T-helper 2 cell treated with Interferon-gamma antibody and Interleukin-4, amounts not matched to agents 5 μg/mL and 100 μg/mL, for 36 hours (primary cell): Measurements from ENCODE around the gene CYS1.
"Not testable (repeated sequence)": the region's sequence is repeated elsewhere in the genome, so short reads cannot be mapped to it uniquely, and the experiment has no call there.

ENCODE experiments used
- DNase-seq: peaks from one replicate; pipeline ENCODE4 v3.0.0; 2021; ENCODE audit warnings: low spot score
- H3K27ac Mint-ChIP-seq: one replicate; pipeline ENCODE4 v1.8.0; 2021; ENCODE audit warnings: mild to moderate bottlenecking, mixed read lengths
- H3K27me3 Mint-ChIP-seq: one replicate; pipeline ENCODE4 v1.8.0; 2021; ENCODE audit warnings: low read depth, mixed read lengths
- H3K36me3 Mint-ChIP-seq: one replicate; pipeline ENCODE4 v1.8.0; 2021; ENCODE audit warnings: low read depth, mixed read lengths
- H3K4me1 Mint-ChIP-seq: one replicate; pipeline ENCODE4 v1.8.0; 2021; ENCODE audit warnings: low read depth, mixed read lengths
- H3K4me3 Mint-ChIP-seq: one replicate; pipeline ENCODE4 v1.8.0; 2022; ENCODE audit warnings: mild to moderate bottlenecking, moderate library complexity, mixed read lengths
- H3K9me3 Mint-ChIP-seq: one replicate; pipeline ENCODE4 v1.8.0; 2021; ENCODE audit warnings: mixed read lengths

The CYS1 gene

GRCh38 chr2:10109311-10109710 is 29.1 kb upstream of the CYS1 start:
- Mint-ChIP-seq H3K9me3 (no peaks in the 10 kb centered on the region), H3K27ac (no peak overlapping the region), H3K4me1 (peaks cover 4% of the 10 kb centered on the region), H3K36me3 (no peaks in the 10 kb centered on the region), H3K27me3 (peaks cover 3% of the 10 kb centered on the region), H3K4me3 (no peak overlapping the region)
- DNase-seq, result no peak

- H3K36me3 Mint-ChIP-seq, DNase-seq: not testable (repeated sequence)
Observed at GRCh38 chr2:10104906-10105305, 24.7 kb upstream of the CYS1 start.

GRCh38 chr2:10103179-10103578 is 23.0 kb upstream of the CYS1 start:
- H3K4me1 Mint-ChIP-seq, result no peaks in the 10 kb centered on the region
- H3K9me3 Mint-ChIP-seq, result no peaks in the 10 kb centered on the region
- no peak for DNase-seq
- peaks cover 13% of the 10 kb centered on the region for H3K27me3 Mint-ChIP-seq
- no peaks in the 10 kb centered on the region for H3K36me3 Mint-ChIP-seq
- H3K27ac Mint-ChIP-seq, result no peak overlapping the region
- no peak overlapping the region for H3K4me3 Mint-ChIP-seq

More at GRCh38 chr2:10104906-10105305, 24.7 kb upstream of the CYS1 start:
- H3K4me3 Mint-ChIP-seq, H3K9me3 Mint-ChIP-seq, H3K27ac Mint-ChIP-seq, H3K4me1 Mint-ChIP-seq: not testable (repeated sequence)
- H3K27me3 Mint-ChIP-seq, result peaks cover 12% of the 10 kb centered on the region

- H3K27ac Mint-ChIP-seq, result no peak overlapping the region
- no peak overlapping the region for H3K4me3 Mint-ChIP-seq
- peaks cover 20% of the 10 kb centered on the region for H3K27me3 Mint-ChIP-seq
- no peaks in the 10 kb centered on the region for H3K36me3 Mint-ChIP-seq
- no peak for DNase-seq
- peaks cover 3% of the 10 kb centered on the region for H3K4me1 Mint-ChIP-seq
- no peaks in the 10 kb centered on the region for H3K9me3 Mint-ChIP-seq
Observed at GRCh38 chr2:10101491-10101890, 21.3 kb upstream of the CYS1 start.

- DNase-seq, result peak; percentile 28
Observed at GRCh38 chr2:10097352-10098148, 17.3 kb upstream of the CYS1 start.

GRCh38 chr2:10096641-10097040 is 16.4 kb upstream of the CYS1 start:
- Mint-ChIP-seq H3K4me1 (peaks cover 11% of the 10 kb centered on the region), H3K27me3 (peaks cover 42% of the 10 kb centered on the region), H3K4me3 (no peak overlapping the region), H3K9me3 (peaks cover 5% of the 10 kb centered on the region), H3K36me3 (peaks cover 2% of the 10 kb centered on the region), H3K27ac (no peak overlapping the region)
- no peak for DNase-seq

More at GRCh38 chr2:10097352-10098148, 17.3 kb upstream of the CYS1 start:
- H3K4me1 Mint-ChIP-seq, result peaks cover 5% of the 10 kb centered on the region
- peaks cover 34% of the 10 kb centered on the region for H3K27me3 Mint-ChIP-seq
- no peaks in the 10 kb centered on the region for H3K36me3 Mint-ChIP-seq
- H3K27ac Mint-ChIP-seq, result no peak overlapping the region
- H3K9me3 Mint-ChIP-seq, result no peaks in the 10 kb centered on the region
- H3K4me3 Mint-ChIP-seq, result no peak overlapping the region

- Mint-ChIP-seq H3K27ac (no peak overlapping the region), H3K27me3 (peaks cover 45% of the 10 kb centered on the region), H3K9me3 (peaks cover 5% of the 10 kb centered on the region), H3K4me3 (no peak overlapping the region), H3K4me1 (peaks cover 15% of the 10 kb centered on the region), H3K36me3 (peaks cover 2% of the 10 kb centered on the region)
- no peak for DNase-seq
Observed at GRCh38 chr2:10095175-10095574, 15.0 kb upstream of the CYS1 start.

GRCh38 chr2:10094271-10094814 is 14.1 kb upstream of the CYS1 start:
- Mint-ChIP-seq H3K27me3 (peaks cover 50% of the 10 kb centered on the region), H3K4me1 (peaks cover 15% of the 10 kb centered on the region), H3K27ac (no peak overlapping the region), H3K36me3 (peaks cover 2% of the 10 kb centered on the region), H3K4me3 (no peak overlapping the region), H3K9me3 (peaks cover 5% of the 10 kb centered on the region)
- no peak for DNase-seq

GRCh38 chr2:10091889-10092244 is 11.7 kb upstream of the CYS1 start:
- H3K36me3 Mint-ChIP-seq, H3K4me3 Mint-ChIP-seq, H3K27ac Mint-ChIP-seq, DNase-seq, H3K9me3 Mint-ChIP-seq: not testable (repeated sequence)
- Mint-ChIP-seq H3K27me3 (peaks cover 58% of the 10 kb centered on the region), H3K4me1 (peaks cover 11% of the 10 kb centered on the region)

GRCh38 chr2:10091182-10091888 is 11.1 kb upstream of the CYS1 start:
- DNase-seq, result no peak
- Mint-ChIP-seq H3K4me3 (peak overlapping the region; percentile 63), H3K27me3 (peaks cover 60% of the 10 kb centered on the region)

GRCh38 chr2:10089565-10090190 is 9.5 kb upstream of the CYS1 start:
- peaks cover 5% of the 10 kb centered on the region for H3K9me3 Mint-ChIP-seq
- H3K4me1 Mint-ChIP-seq, result peaks cover 11% of the 10 kb centered on the region
- DNase-seq, result no peak
- peaks cover 70% of the 10 kb centered on the region for H3K27me3 Mint-ChIP-seq
- H3K4me3 Mint-ChIP-seq, result no peak overlapping the region
- peaks cover 2% of the 10 kb centered on the region for H3K36me3 Mint-ChIP-seq
- no peak overlapping the region for H3K27ac Mint-ChIP-seq

More at GRCh38 chr2:10091182-10091888, 11.1 kb upstream of the CYS1 start:
- Mint-ChIP-seq H3K36me3 (peaks cover 2% of the 10 kb centered on the region), H3K4me1 (peaks cover 11% of the 10 kb centered on the region), H3K27ac (no peak overlapping the region), H3K9me3 (peaks cover 5% of the 10 kb centered on the region)

GRCh38 chr2:10087360-10087759 is 7.1 kb upstream of the CYS1 start:
- DNase-seq, result no peak
- no peak overlapping the region for H3K4me3 Mint-ChIP-seq
- H3K27ac Mint-ChIP-seq, result no peak overlapping the region
- peaks cover 5% of the 10 kb centered on the region for H3K9me3 Mint-ChIP-seq
- peaks cover 2% of the 10 kb centered on the region for H3K36me3 Mint-ChIP-seq
- H3K4me1 Mint-ChIP-seq, result peaks cover 7% of the 10 kb centered on the region
- peaks cover 79% of the 10 kb centered on the region for H3K27me3 Mint-ChIP-seq

- Mint-ChIP-seq H3K36me3 (peaks cover under 1% of the 10 kb centered on the region), H3K4me1 (peaks cover 4% of the 10 kb centered on the region), H3K9me3 (peaks cover 1% of the 10 kb centered on the region), H3K4me3 (no peak overlapping the region), H3K27me3 (peaks cover 79% of the 10 kb centered on the region), H3K27ac (no peak overlapping the region)
- no peak for DNase-seq
Observed at GRCh38 chr2:10086950-10087349, 6.7 kb upstream of the CYS1 start.

- peaks cover 6% of the 10 kb centered on the region for H3K4me1 Mint-ChIP-seq
- peaks cover 2% of the 10 kb centered on the region for H3K36me3 Mint-ChIP-seq
- no peak for DNase-seq
- H3K4me3 Mint-ChIP-seq, result no peak overlapping the region
- H3K27me3 Mint-ChIP-seq, result peaks cover 82% of the 10 kb centered on the region
- H3K9me3 Mint-ChIP-seq, result no peaks in the 10 kb centered on the region
- no peak overlapping the region for H3K27ac Mint-ChIP-seq
Observed at GRCh38 chr2:10085668-10086059, 5.5 kb upstream of the CYS1 start.
